CD4-positive, alpha-beta memory T cell (primary cell): Measurements from ENCODE around the gene LMAN2L. TPM values are rescaled to one million over a fixed set of nuclear protein-coding genes. Genes with fewer than 3 reads are reported as not detected.

Experiments
- CTCF ChIA-PET: fragments of 350-600 bp; sonication (Branson Sonifier 250); formaldehyde crosslinking; loops from one replicate; lab custom pipeline; 2021; ENCODE audit warnings: inconsistent platforms; ENCODE audit not compliant: partially characterized antibody; lab: Charles Lee
- POLR2A ChIA-PET: fragments of 350-600 bp; sonication (Branson Sonifier 250); formaldehyde crosslinking; loops from one replicate; lab custom pipeline; 2021; ENCODE audit not compliant: partially characterized antibody; lab: Charles Lee
- DNase-seq, 5 donors: peaks; one replicate each; pipeline versions ENCODE4 v3.0.0 to v3.0.0-alpha.2; 2020 to 2022; ENCODE audit warnings: mixed read lengths in 1 of 5
- H3K27ac ChIP-seq: one replicate; pipeline ENCODE4 v1.7.0; 2013; ENCODE audit warnings: low read depth, low read length
- H3K27me3 ChIP-seq: 2 replicates; pipeline ENCODE4 v1.7.0; 2013; ENCODE audit warnings: mild to moderate bottlenecking, low read length, moderate library complexity; ENCODE audit not compliant: insufficient read depth
- H3K36me3 ChIP-seq: 2 replicates; pipeline ENCODE4 v1.7.0; 2013; ENCODE audit warnings: mild to moderate bottlenecking, low read length, moderate library complexity; ENCODE audit not compliant: insufficient read depth
- H3K4me1 ChIP-seq: 2 replicates; pipeline ENCODE4 v1.7.0; 2013; ENCODE audit warnings: mild to moderate bottlenecking, low read length, moderate library complexity; ENCODE audit not compliant: insufficient read depth
- H3K4me3 ChIP-seq, 2 donors: one replicate each; pipeline ENCODE4 v1.7.0; 2013; ENCODE audit warnings: low read length in 2 of 2, mild to moderate bottlenecking in 1 of 2
- H3K9me3 ChIP-seq, 2 donors: one replicate each; pipeline ENCODE4 v1.7.0; 2013; ENCODE audit warnings: low read length in 2 of 2, control low read depth in 1 of 2; ENCODE audit not compliant: control insufficient read depth in 1 of 2
- H3K27ac Mint-ChIP-seq, 7 donors: one replicate each; pipeline ENCODE4 v1.8.0; 2020 to 2021; ENCODE audit warnings: mixed read lengths in 7 of 7, mild to moderate bottlenecking in 6 of 7, inconsistent platforms in 3 of 7, moderate library complexity in 3 of 7
- H3K27me3 Mint-ChIP-seq, 2 donors: one replicate each; pipeline ENCODE4 v1.8.0; 2020 to 2021; ENCODE audit warnings: mixed read lengths in 2 of 2
- H3K36me3 Mint-ChIP-seq, 2 donors: one replicate each; pipeline ENCODE4 v1.8.0; 2020 to 2021; ENCODE audit warnings: mixed read lengths in 2 of 2, inconsistent platforms in 1 of 2, mild to moderate bottlenecking in 1 of 2
- H3K4me1 Mint-ChIP-seq, 4 donors: one replicate each; pipeline ENCODE4 v1.8.0; 2020 to 2021; ENCODE audit warnings: mixed read lengths in 4 of 4, mild to moderate bottlenecking in 1 of 4
- H3K4me3 Mint-ChIP-seq, 8 donors: one replicate each; pipeline ENCODE4 v1.8.0; 2020 to 2021; ENCODE audit warnings: mixed read lengths in 8 of 8, mild to moderate bottlenecking in 7 of 8, moderate library complexity in 6 of 8, inconsistent platforms in 3 of 8
- H3K9me3 Mint-ChIP-seq, 8 donors: one replicate each; pipeline ENCODE4 v1.8.0; 2020 to 2021; ENCODE audit warnings: mixed read lengths in 8 of 8, mild to moderate bottlenecking in 5 of 8, inconsistent platforms in 3 of 8, moderate library complexity in 1 of 8
- intact Hi-C: fragments of 100-400 bp; cut with micrococcal nuclease; formaldehyde crosslinking; loops from one replicate; pipeline ENCODE4 v1.15.1; 2023
- polyA plus RNA-seq, 2 donors: library from polyadenylated mRNA; unstranded; fragments of 300-500 nt; fragmentation: Illumina TruSeq; gene quantifications; one replicate each; pipeline ENCODE4 v1.2.3, GENCODE V29; 2021
- total RNA-seq, 2 experiments: library from RNA; stranded (reverse); gene quantifications; one replicate each; pipeline ENCODE4 v1.2.3, GENCODE V29; 2021

Gene LMAN2L
- total and polyA plus RNA-seq, 4 experiments from 2014 or later: 10.1 to 22.4 (median 17.0) TPM

DNA sequence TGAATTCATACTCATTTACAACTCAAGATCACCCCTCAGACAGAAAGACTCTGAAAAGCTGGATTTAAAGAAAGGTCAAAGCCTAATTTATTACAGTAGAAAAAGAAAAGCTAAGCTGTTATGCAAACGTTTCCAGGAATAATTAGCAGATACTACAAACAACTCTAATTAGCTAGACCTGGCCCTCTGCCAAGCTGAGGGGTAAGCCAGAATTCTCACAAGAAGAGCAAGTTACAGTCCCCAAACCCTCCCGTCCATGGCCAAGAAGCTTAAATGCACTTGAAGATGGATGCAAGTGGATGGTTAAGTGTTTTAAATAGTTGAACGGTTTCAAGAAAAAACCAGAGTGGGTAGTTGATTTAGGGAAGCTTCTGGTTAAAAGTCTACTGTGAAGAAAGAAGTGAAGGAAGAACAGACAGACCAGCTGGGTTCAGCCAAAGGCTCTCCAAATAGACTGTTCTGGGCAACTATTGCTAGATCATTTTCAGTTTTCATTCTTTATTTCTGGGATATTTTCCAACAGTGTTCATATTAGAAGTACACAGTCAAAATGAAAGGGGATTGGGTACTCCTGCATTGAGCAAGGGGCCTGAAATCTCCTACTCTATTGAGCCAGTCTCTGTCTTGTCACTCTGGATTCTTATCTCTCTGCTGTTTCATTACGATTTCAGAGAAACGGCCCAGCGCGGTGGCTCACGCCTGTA, 4.8 kb downstream of the LMAN2L start:
- no peaks in the 10 kb centered on the region for H3K9me3 ChIP-seq
- Mint-ChIP-seq H3K4me1 (peaks cover 19 to 39% (median 31%) of the 10 kb centered on the region in 4 donors), H3K9me3 (no peaks in the 10 kb centered on the region), H3K27ac (peak overlapping the region in 4 of 7 donors; percentile 48 to 73 (median 62)), H3K4me3 (no peak overlapping the region), H3K36me3 (peaks cover 33 to 53% of the 10 kb centered on the region in 2 donors), H3K27me3 (no peaks in the 10 kb centered on the region)
- ChIA-PET CTCF (interaction anchor here (0.9 to 11.7 kb wide), 2 partner anchors 27 to 66 kb away, joined by 3 to 87 read pairs; partner anchors contain the start of gene CNNM4), POLR2A (interaction anchor here (1.3 kb wide), 1 partner anchor 25 kb away, joined by 5 read pairs; the partner anchor contains the start of gene CNNM4)
- DNase-seq: no peak
- peaks cover 31% of the 10 kb centered on the region for H3K4me1 ChIP-seq
- H3K4me3 ChIP-seq: no peak overlapping the region
- intact Hi-C loops: no loop called here
- no peak overlapping the region for H3K27ac ChIP-seq
- H3K36me3 ChIP-seq: peaks cover 37% of the 10 kb centered on the region
- H3K27me3 ChIP-seq: no peaks in the 10 kb centered on the region

DNA sequence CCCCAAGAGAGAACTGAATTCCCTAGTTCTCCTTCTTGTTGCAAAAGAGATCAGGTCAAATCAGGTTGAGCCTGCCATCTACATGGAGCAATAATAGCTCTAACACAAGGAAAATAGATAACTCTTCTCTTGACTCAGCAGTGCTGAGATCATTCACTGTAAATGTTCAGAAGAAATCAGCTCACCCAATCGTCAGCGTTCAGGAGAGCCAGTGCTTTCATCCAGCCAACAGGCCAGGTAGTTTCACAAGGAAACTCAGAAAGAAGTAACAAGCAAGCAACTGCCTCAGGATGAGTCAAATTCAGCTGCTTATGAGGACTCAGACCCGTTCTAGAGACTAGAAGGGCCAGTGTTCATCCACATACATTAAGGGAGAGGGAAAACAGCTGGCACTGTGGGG, 5.9 kb downstream of the LMAN2L start:
- POLR2A ChIA-PET: interaction anchor here (1.3 kb wide), 1 partner anchor 26 kb away, joined by 5 read pairs; the partner anchor contains the start of gene CNNM4
- H3K4me3 ChIP-seq: no peak overlapping the region
- no peak overlapping the region for H3K4me3 Mint-ChIP-seq
- peaks cover 33 to 56% of the 10 kb centered on the region in 2 donors for H3K36me3 Mint-ChIP-seq
- H3K27me3 Mint-ChIP-seq: no peaks in the 10 kb centered on the region
- intact Hi-C loops: no loop called here
- peaks cover 24% of the 10 kb centered on the region for H3K4me1 ChIP-seq
- H3K9me3 ChIP-seq: no peaks in the 10 kb centered on the region
- peak overlapping the region in 1 of 7 donors; percentile 86 for H3K27ac Mint-ChIP-seq
- CTCF ChIA-PET: interaction anchor here (11.7 kb wide), 1 partner anchor 28 kb away, joined by 87 read pairs; the partner anchor contains the start of gene CNNM4
- H3K27me3 ChIP-seq: no peaks in the 10 kb centered on the region
- no peak overlapping the region for H3K27ac ChIP-seq
- no peaks in the 10 kb centered on the region for H3K9me3 Mint-ChIP-seq
- peaks cover 11 to 28% (median 21%) of the 10 kb centered on the region in 4 donors for H3K4me1 Mint-ChIP-seq
- peaks cover 37% of the 10 kb centered on the region for H3K36me3 ChIP-seq
- no peak for DNase-seq

DNA sequence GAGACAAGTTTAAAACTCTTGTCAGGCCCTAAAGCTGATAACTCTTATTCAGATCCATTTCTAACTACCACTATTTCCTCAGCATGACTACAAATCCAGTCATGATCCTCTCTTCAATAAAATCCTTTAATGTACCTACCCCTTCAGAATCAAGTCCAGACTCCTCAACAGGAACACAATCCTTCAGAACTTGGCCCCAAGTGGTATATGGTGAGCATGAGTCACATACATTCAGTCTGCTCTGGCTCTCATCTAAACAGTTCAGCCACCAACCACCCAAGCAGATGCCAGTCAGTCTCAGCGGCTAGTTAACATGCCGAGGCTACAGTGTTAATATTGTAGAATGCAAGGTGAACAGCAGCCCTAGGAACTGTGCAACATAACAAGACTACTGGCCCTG, 9.7 kb downstream of the LMAN2L start:
- Histone ChIP-seq H3K27ac (no peak overlapping the region), H3K36me3 (peaks cover 37% of the 10 kb centered on the region), H3K9me3 (no peaks in the 10 kb centered on the region), H3K27me3 (no peaks in the 10 kb centered on the region), H3K4me1 (no peaks in the 10 kb centered on the region), H3K4me3 (no peak overlapping the region)
- no peak for DNase-seq
- Mint-ChIP-seq H3K4me3 (no peak overlapping the region), H3K36me3 (peaks cover 45 to 61% of the 10 kb centered on the region in 2 donors), H3K9me3 (no peaks in the 10 kb centered on the region), H3K27ac (no peak overlapping the region), H3K27me3 (no peaks in the 10 kb centered on the region), H3K4me1 (peaks cover 0 to 9% (median 2%) of the 10 kb centered on the region in 4 donors)
- intact Hi-C loops: no loop called here
- ChIA-PET POLR2A (no interaction called here), CTCF (interaction anchor here (1.2 kb wide), 1 partner anchor 245 kb away, joined by 3 read pairs; no protein-coding TSS in a partner anchor)

DNA sequence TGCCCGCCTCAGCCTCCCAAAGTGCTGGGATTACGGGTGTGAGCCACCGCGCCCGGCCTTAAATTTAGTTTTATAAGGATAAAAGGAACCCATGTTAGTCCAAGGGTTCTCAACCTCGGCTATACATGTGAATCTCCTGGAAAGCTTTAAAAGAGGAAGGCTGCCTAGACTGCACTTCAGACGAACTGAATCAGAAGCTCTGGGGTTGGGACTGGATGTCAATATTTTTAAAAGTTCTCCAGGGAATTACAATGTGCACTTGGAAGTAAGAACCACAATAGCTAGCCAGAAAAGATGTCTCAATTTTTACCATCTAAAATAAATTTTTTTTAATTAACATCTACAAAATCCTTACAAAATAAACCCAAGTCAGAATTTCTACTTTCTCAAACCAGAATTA, 10.1 kb downstream of the LMAN2L start:
- Mint-ChIP-seq H3K27ac (no peak overlapping the region), H3K27me3 (no peaks in the 10 kb centered on the region), H3K9me3 (no peaks in the 10 kb centered on the region), H3K4me3 (no peak overlapping the region), H3K36me3 (peaks cover 45 to 56% of the 10 kb centered on the region in 2 donors), H3K4me1 (peaks cover 0 to 4% (median 2%) of the 10 kb centered on the region in 4 donors)
- no peak overlapping the region for H3K27ac ChIP-seq
- H3K9me3 ChIP-seq: no peaks in the 10 kb centered on the region
- no peak for DNase-seq
- no peaks in the 10 kb centered on the region for H3K4me1 ChIP-seq
- intact Hi-C loops: no loop called here
- ChIA-PET POLR2A (no interaction called here), CTCF (no interaction called here)
- H3K27me3 ChIP-seq: no peaks in the 10 kb centered on the region
- no peak overlapping the region for H3K4me3 ChIP-seq
- H3K36me3 ChIP-seq: peaks cover 32% of the 10 kb centered on the region

DNA sequence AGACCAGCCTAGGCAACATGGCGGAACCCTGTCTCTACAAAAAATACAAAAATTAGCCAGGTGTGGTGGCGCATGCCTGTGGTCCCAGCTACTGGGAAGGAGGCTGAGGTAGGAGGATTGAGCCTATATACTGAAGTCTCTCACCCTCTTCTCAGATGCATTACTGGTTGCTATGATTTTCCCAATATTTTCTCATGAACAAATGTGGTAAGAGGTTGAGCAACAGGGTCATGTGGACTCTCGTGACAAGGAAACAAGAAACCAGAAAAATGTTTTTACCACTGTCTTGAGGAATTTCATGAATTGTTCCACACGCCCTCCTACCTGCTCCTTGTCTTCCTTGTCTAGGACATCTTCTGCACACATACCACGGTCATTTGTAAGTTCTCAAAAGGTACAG, 12.4 kb downstream of the LMAN2L start:
- intact Hi-C loops: no loop called here
- Mint-ChIP-seq H3K36me3 (peaks cover 36 to 44% of the 10 kb centered on the region in 2 donors), H3K27me3 (no peaks in the 10 kb centered on the region), H3K4me1 (peaks cover 0 to 2% (median under 1%) of the 10 kb centered on the region in 4 donors), H3K4me3 (no peak overlapping the region), H3K27ac (no peak overlapping the region), H3K9me3 (no peaks in the 10 kb centered on the region)
- Histone ChIP-seq H3K4me3 (no peak overlapping the region), H3K27ac (no peak overlapping the region), H3K4me1 (no peaks in the 10 kb centered on the region), H3K27me3 (no peaks in the 10 kb centered on the region), H3K9me3 (no peaks in the 10 kb centered on the region), H3K36me3 (peaks cover 13% of the 10 kb centered on the region)
- ChIA-PET CTCF (interaction anchor here (1.6 kb wide), 1 partner anchor 36 kb away, joined by 3 read pairs; no protein-coding TSS in a partner anchor), POLR2A (no interaction called here)
- no peak for DNase-seq

DNA sequence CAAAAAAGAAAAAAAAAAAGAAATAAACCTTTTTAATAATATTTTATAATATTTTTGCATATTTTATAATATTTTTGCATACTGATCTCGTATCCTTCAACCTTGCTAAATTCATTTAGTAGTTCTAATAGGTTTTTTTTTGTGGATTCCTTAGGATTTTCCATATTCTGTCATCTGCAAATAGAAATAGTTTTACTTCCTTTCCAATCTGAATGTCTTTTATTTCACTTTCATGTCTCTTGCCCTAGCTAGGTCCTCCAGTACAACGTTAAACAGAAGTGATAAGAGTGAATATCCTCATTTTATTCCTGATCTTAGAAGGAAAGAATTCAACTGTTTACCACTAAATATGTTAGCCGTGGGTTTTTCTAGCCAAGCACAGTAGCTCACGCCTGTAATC, 13.7 kb downstream of the LMAN2L start:
- no peak overlapping the region for H3K27ac ChIP-seq
- intact Hi-C loops: no loop called here
- DNase-seq: no peak
- Mint-ChIP-seq H3K4me1 (peaks cover 0 to 2% (median under 1%) of the 10 kb centered on the region in 4 donors), H3K9me3 (no peaks in the 10 kb centered on the region), H3K36me3 (peaks cover 32 to 42% of the 10 kb centered on the region in 2 donors), H3K27ac (no peak overlapping the region), H3K27me3 (no peaks in the 10 kb centered on the region), H3K4me3 (no peak overlapping the region)
- no peaks in the 10 kb centered on the region for H3K27me3 ChIP-seq
- ChIA-PET POLR2A (no interaction called here), CTCF (interaction anchor here (1.6 kb wide), 1 partner anchor 37 kb away, joined by 3 read pairs; no protein-coding TSS in a partner anchor)
- peaks cover 10% of the 10 kb centered on the region for H3K36me3 ChIP-seq
- H3K4me3 ChIP-seq: no peak overlapping the region
- no peaks in the 10 kb centered on the region for H3K9me3 ChIP-seq
- H3K4me1 ChIP-seq: no peaks in the 10 kb centered on the region

DNA sequence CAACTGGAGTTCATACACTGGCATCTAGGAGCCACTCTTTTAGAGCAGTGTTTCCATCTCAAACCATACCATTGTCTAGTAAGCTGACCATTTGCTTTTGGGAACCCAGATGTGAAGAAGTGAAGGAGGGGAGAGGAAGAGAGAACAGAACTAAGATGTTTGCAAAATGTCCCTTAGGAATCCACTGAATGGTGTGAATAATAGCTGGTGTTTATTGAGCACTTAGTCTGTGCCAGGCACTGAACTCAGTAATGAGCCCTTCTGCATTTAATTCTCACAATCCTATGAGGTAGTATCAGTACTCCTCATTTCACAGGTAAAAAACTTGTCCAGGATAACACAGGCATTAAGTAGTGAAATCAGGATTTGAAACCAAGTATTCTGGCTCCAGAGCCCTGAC, 23.5 kb downstream of the LMAN2L start:
- peak overlapping the region in 2 of 7 donors; percentile 1 to 70 for H3K27ac Mint-ChIP-seq

More for the DNA sequence above, 23.5 kb downstream of the LMAN2L start:
- H3K4me1 ChIP-seq: no peaks in the 10 kb centered on the region
- peaks cover 12 to 24% of the 10 kb centered on the region in 2 donors for H3K36me3 Mint-ChIP-seq
- CTCF ChIA-PET: no interaction called here
- no peak overlapping the region for H3K27ac ChIP-seq
- H3K36me3 ChIP-seq: peaks cover 6% of the 10 kb centered on the region
- H3K4me1 Mint-ChIP-seq: peaks cover 0 to 4% (median 0%) of the 10 kb centered on the region in 4 donors
- no peaks in the 10 kb centered on the region for H3K27me3 Mint-ChIP-seq
- no peak overlapping the region for H3K4me3 Mint-ChIP-seq
- H3K9me3 ChIP-seq: no peaks in the 10 kb centered on the region
- H3K9me3 Mint-ChIP-seq: no peaks in the 10 kb centered on the region
- POLR2A ChIA-PET: no interaction called here
- no peaks in the 10 kb centered on the region for H3K27me3 ChIP-seq
- H3K4me3 ChIP-seq: no peak overlapping the region
- no peak for DNase-seq
- intact Hi-C loops: no loop called here
